T47D (cell line): ENCODE results near the gene TLX2.

ENCODE experiments used
- DNase-seq, 2 experiments: peaks; one replicate each; pipeline versions ENCODE4 v3.0.0 to v3.0.0-alpha.2; 2011 to 2012; ENCODE audit warnings: low read depth in 1 of 2, low spot score in 1 of 2
- JUND ChIP-seq: IDR thresholded peaks from 2 replicates; pipeline ENCODE4 v1.6.1; 2012; ENCODE audit warnings: low read depth
- in situ Hi-C: cut with HindIII; loops from 2 replicates; pipeline ENCODE4 v1.10.0; 2016; ENCODE audit warnings: low sequenced_read_pairs, low pct_unique_long_range_greater_than_20kb

The TLX2 gene

GRCh38 chr2:74500578-74500946 lies 13.7 kb upstream of the TLX2 start:
- in situ Hi-C loops = no loop called here
- no peak for TF ChIP-seq JUND
- no peak for DNase-seq

DNA sequence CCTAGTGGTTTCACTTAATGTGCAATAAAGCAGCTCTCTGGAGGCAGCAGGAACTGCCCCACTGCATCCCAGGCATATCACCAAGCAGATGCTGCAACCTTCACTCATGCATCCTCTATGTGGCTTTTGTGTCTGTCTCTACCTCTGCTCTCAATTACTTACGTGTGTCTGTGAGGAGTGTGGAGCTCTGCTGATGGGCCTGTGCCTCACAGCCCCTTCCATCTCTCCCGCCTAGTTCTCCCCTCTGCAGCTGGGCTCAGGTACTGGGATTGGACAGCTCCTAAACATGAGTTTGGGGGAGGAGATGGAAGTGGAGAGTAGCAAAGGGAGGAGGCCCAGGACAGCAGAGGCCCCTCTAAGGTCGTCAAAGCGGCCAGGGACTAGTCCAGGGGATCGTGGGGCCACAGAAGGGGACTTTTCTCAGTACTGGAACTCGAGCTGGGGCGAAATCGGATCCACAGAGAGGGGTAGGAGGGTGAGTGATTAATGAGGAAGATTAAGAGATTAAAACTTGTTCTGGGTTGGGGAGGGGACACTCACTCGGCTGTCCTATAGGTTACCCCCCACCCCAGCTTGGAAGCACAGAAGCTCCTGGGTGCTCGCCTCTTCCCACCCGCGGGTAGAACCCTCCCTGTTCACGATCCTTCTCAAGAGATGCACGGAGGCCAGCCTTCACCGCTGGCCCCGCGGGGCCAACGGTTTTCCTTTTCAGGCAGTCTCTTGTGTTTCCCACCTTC lies 12.7 kb upstream of the TLX2 start:
- DNase-seq = no peak
- in situ Hi-C loops = no loop called here
- TF ChIP-seq JUND = no peak

- no peak for DNase-seq
- in situ Hi-C loops = no loop called here
- TF ChIP-seq JUND = no peak
Measured at GRCh38 chr2:74502147-74502719, 12.0 kb upstream of the TLX2 start.

DNA sequence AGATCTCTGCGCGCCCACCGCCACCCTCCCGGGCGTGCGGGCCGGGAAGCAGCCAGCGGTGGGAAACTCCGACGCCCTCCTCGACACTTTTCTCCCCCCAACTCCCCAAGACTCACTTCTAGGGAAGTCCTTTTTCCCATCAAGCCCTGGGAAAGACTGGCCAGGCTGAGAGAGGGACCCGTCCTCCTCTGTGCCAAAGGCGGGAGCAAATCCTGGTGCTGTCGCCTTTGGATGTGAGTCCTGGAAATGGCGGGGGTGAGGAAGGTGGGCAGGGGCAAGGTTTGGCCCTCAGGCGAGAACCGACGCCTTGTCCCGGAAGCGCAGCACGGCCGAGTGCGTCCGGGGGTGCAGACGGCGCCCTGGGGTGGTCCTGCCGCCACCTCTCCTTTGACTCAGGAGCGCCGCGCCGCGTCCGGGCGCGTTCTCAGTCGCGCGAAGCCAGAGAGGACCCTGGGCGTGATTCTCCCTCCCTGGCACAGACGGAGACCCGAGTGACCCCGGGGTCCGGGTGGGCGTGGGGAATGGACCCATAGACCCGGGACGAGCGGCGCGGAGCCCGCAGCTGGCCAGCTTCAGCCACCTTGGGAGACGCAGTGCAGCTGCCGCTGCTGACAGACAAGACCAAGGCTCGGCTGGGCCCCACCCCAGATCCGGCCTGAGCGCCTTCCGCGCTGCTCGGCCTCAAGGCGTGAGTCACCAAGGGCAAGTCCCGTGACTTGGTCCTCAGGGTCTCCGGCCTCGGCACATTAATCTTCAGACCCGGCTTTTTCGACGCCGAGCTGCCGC lies 11.3 kb upstream of the TLX2 start:
- TF ChIP-seq JUND = no peak
- no peak for DNase-seq
- in situ Hi-C loops = no loop called here

DNA sequence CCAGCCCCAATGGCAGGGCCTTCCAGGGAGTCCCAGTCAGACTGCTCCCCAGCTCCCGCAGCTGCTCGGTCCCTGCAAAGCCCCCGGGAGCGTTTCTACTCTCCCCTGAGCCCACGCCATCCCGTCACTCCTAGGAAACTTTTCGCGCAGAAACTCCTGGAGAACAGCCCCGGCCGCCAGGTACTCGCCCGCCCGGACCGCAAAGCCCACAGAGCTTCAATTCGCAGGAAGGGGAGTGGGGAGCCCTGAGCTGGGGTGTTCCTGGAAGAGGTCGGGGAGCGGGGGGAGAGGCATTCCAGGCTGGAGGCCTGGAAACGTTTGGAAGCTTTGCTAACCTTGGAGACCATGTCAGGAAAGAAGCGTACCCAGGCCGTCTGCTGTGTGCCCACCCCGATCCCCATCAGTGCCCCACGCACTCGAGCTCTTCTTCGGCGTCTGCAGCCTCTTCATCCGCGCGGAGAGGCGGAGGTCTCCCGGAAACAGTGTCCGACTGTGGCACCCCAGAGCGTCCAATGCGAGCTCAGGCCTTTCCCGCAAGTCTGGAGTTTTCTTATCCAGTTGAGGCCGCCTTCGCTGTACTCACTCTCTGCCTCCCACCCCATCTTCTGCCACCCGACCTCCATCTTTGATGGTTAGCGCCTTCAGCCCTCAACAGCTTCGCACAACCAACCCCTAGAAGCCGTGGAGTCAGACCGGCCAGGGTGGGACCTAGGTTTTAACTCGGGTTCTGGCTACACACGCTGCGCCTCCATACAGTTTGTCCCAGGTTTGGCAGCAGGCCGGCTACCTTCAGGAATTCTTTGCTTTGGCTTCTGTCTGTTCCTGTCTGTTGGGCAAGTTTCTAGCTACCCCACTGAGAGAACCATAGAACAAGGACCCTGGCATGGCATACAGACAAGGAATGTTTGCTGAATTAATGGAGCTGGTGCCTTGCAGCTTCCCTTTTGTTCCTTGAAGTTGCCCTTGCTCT lies 10.5 kb upstream of the TLX2 start:
- in situ Hi-C loops = no loop called here
- no peak for DNase-seq
- TF ChIP-seq JUND = no peak

GRCh38 chr2:74504591-74504990 lies 9.7 kb upstream of the TLX2 start:
- no peak for TF ChIP-seq JUND
- DNase-seq = no peak
- in situ Hi-C loops = no loop called here

DNA sequence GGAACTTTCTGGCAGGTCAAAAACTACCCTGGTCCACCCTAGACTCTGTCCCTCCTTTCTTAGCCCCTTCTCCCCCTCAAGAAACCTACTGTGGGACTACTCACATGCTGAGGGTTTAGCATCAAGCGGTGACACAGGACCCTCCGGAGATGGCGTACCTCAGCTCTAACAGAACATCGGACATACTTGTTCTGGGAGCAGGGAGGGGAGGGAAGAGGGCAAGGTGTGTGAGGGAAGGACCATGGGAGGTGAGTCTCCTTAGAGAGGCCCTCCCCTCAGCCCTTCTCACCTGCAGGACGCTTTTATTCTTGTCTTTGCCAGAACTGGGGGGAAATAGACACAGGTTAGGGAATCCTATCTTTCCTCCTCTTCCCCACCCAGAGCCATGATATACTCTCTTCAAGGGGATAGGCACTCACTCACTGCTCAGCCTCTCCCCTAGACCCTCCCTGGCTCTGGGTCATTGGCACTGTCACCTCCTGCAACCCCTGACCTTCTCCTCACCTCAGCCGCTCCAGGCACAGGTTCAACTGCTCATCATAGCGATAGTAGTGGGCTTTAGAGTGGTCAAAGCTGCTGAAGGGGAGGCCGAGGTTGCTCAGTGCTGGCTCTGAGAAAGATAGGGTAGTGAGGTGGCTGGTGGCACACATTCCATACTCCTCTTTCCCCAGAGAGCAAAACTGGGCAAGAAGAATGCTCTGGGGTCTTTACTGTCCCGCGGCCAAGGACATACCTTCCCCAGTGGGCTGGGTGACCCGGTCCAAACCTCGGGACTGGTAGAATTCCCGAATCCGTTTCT lies 8.6 kb upstream of the TLX2 start:
- no peak for DNase-seq
- in situ Hi-C loops = no loop called here
- no peak for TF ChIP-seq JUND

- DNase-seq = peak; percentile 92 to 97
- no peak for TF ChIP-seq JUND
- in situ Hi-C loops = no loop called here
Measured at GRCh38 chr2:74507145-74507925, 6.9 kb upstream of the TLX2 start, which contains the start of gene PCGF1. Gene PCGF1, minus strand, starts transcription at chr2:74507695. Its CDS starts 27 bp downstream, at chr2:74507668.

DNA sequence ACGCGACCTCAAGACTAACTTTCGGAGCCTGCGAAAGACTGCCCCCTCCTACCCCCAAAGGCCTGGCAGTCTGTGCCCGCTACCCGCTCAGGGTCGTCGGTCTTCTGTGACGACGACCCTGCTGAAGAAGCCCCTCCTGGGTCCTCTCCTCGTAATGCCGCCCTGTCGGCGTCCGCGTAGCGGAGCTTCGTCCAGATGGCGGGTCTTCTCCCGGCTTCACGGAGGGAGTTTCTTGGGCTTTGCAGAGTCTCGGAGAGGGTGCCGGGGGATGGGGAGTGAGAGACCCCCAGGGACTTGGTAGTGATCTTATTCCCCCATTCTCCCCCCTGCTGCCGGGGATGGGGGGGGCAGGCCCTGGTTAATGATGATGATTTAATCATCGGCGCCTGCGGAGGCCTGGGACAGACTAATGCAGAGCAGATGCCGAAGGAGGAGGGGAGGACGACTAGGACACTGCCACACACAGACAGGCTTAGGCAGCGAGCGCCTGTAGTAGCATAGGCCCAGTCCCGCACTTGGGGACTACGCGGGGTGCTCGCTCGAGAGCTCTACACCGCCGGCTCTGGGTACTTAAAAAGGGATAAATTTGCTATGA lies 6.2 kb upstream of the TLX2 start:
- in situ Hi-C loops = no loop called here
- TF ChIP-seq JUND = no peak
- DNase-seq = peak; percentile 46 to 54

- no peak for DNase-seq
- TF ChIP-seq JUND = no peak
- in situ Hi-C loops = no loop called here
Measured at GRCh38 chr2:74510272-74510671, 4.0 kb upstream of the TLX2 start.
